Heart left ventricle (tissue), 13 donors: ENCODE data around the gene TMEM163.

ENCODE experiments used
- POLR2A ChIP-seq, 2 donors: fragments of 450-650 bp; IDR thresholded peaks; one replicate each; pipeline ENCODE4 v1.6.1; 2017; ENCODE audit warnings: antibody characterized with exemption in 2 of 2, mild to moderate bottlenecking in 2 of 2, moderate library complexity in 2 of 2
- TF ChIP-seq, protein P1 (sequence below), 12 donors: fragments of 200-600 bp; sonication (generic) in 4 of 12; IDR thresholded peaks; one replicate each; pipeline versions ENCODE4 v1.5.0 to v1.8.0; 2018 to 2022; ENCODE audit warnings: antibody characterized with exemption in 12 of 12, mild to moderate bottlenecking in 5 of 12
- donor health status: ischemic (EF 13 %, LVEDD 7.1; RV severe dilation, severe dysfunction).
- donor health status: DM: no; HTN: yes; CAD: no.
- donor health status: DM: no; HTN: no; CAD: no.
- donor health status: ischemic (EF 25% LVEDD 6.9; RV normal size, moderate dysfunction).
- donor health status: ischemic (EF 25% LVEDD 5.7; RV mildly dilated, moderate dysfunction).
- donor health status: ischemic (EF 35%, LVEDD 5.7; RV mildly dilated, moderate dysfunction).
- donor health status: nonischemic (EF 11% LVEDD 7.7; RV severe dilation, severe dysfunction).
- donor health status: DM: yes; HTN: yes; CAD: no.
- donor health status: PGD.
- donor health status: ischemic (EF 29% LVEDD 5.4; RV normal size, mild dysfunction).
- donor health status: nonischemic (EF 23%, LVEDD 6.1; RV moderate dilation, normal function).

DNA sequence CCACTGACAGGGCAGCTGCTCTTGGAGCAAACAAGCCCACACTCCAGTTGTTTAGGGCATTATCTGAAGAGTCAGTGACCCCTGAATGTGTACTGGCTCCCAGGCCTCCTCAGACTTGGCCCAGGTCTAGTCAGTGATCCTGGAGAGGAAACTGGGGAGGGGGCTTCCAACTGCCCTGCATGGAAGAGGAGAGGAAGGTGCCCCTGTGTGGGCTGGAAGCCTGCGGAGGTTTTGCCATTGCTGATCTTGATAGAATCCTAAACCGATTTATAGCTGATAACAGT is 267.5 kb downstream of the TMEM163 start:
- TF ChIP-seq, protein P1, sequence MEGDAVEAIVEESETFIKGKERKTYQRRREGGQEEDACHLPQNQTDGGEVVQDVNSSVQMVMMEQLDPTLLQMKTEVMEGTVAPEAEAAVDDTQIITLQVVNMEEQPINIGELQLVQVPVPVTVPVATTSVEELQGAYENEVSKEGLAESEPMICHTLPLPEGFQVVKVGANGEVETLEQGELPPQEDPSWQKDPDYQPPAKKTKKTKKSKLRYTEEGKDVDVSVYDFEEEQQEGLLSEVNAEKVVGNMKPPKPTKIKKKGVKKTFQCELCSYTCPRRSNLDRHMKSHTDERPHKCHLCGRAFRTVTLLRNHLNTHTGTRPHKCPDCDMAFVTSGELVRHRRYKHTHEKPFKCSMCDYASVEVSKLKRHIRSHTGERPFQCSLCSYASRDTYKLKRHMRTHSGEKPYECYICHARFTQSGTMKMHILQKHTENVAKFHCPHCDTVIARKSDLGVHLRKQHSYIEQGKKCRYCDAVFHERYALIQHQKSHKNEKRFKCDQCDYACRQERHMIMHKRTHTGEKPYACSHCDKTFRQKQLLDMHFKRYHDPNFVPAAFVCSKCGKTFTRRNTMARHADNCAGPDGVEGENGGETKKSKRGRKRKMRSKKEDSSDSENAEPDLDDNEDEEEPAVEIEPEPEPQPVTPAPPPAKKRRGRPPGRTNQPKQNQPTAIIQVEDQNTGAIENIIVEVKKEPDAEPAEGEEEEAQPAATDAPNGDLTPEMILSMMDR (IDR thresholded peaks at IDR 0.05): no peak
- TF ChIP-seq POLR2A (IDR thresholded peaks at IDR 0.05): no peak
